Heart left ventricle (tissue), 16 donors: ENCODE data around the gene ARHGAP15. TPM values are rescaled to one million over a fixed set of nuclear protein-coding genes. Genes with fewer than 3 reads are reported as not detected.

ENCODE experiments used
- ATAC-seq, 4 donors: fragments of 200-7000 bp; cut with Tn5 transposase; one replicate each; pipeline ENCODE4 v1.9.1; 2020 to 2022; ENCODE audit warnings: moderate library complexity in 4 of 4, mild to moderate bottlenecking in 3 of 4, moderate number of reproducible peaks in 1 of 4
- DNase-seq, 5 donors: peaks; one replicate each; pipeline ENCODE4 v3.0.0-alpha.2; 2020
- H3K27ac ChIP-seq, 12 donors: fragments of 200-600 bp; sonication (generic) in 4 of 12; one replicate each; pipeline versions ENCODE4 v1.5.0 to v1.8.0; 2016 to 2022; ENCODE audit warnings: mild to moderate bottlenecking in 2 of 12
- H3K27me3 ChIP-seq, 9 donors: fragments of 200-600 bp; sonication (generic) in 2 of 9; one replicate each; pipeline versions ENCODE4 v1.5.1 to v1.8.0; 2016 to 2022; ENCODE audit warnings: mild to moderate bottlenecking in 3 of 9
- H3K36me3 ChIP-seq, 9 donors: fragments of 200-600 bp; sonication (generic) in 2 of 9; one replicate each; pipeline versions ENCODE4 v1.5.0 to v1.8.0; 2018 to 2022; ENCODE audit warnings: mild to moderate bottlenecking in 2 of 9
- H3K4me1 ChIP-seq, 12 donors: fragments of 200-600 bp; sonication (generic) in 4 of 12; one replicate each; pipeline versions ENCODE4 v1.5.0 to v1.8.0; 2016 to 2022; ENCODE audit warnings: mild to moderate bottlenecking in 3 of 12
- H3K4me3 ChIP-seq, 12 donors: fragments of 200-600 bp; sonication (generic) in 4 of 12; one replicate each; pipeline versions ENCODE4 v1.5.0 to v1.8.0; 2017 to 2022; ENCODE audit warnings: mild to moderate bottlenecking in 9 of 12, moderate library complexity in 4 of 12
- H3K9me3 ChIP-seq, 12 donors: fragments of 200-600 bp; sonication (generic) in 4 of 12; one replicate each; pipeline versions ENCODE4 v1.5.0 to v1.8.0; 2016 to 2022; ENCODE audit warnings: mild to moderate bottlenecking in 1 of 12
- POLR2A ChIP-seq, 2 donors: fragments of 450-650 bp; IDR thresholded peaks; one replicate each; pipeline ENCODE4 v1.6.1; 2017; ENCODE audit warnings: antibody characterized with exemption in 2 of 2, mild to moderate bottlenecking in 2 of 2, moderate library complexity in 2 of 2
- WGBS, 4 donors: extraction: QIAGEN DNeasy Blood & Tissue Kit in 2 of 4; methylation state at CpG; one replicate each; pipeline versions ENCODE4 v1.1.5 to v1.1.7; 2013 to 2018; 5-methylcytosine and 5-hydroxymethylcytosine counted together
- intact Hi-C, 10 donors: fragments of 100-400 bp; cut with DNase I; formaldehyde crosslinking; loops; one replicate each; pipeline versions ENCODE4 v1.11.1 to v1.14.2; 2022
- polyA plus RNA-seq, 2 donors: library from polyadenylated mRNA; stranded (reverse); fragments of 200-250 nt; gene quantifications; one replicate each; pipeline ENCODE4 v1.2.3, GENCODE V29; 2013
- total RNA-seq, 9 donors: library from RNA; depleted of rRNA in 2 of 9; stranded (reverse); fragments of >200 nt in 2 of 9; fragmentation: NEBNext Ultra II Directional in 3 of 9; extraction: Animal tissue kit (Norgen Biotek cat#: 25700) in 3 of 9; gene quantifications; one replicate each; pipeline versions ENCODE4 v1.1.0 to v1.2.4, GENCODE V29; 2016 to 2023
- TF ChIP-seq, protein P1 (sequence below), 12 donors: fragments of 200-600 bp; sonication (generic) in 4 of 12; IDR thresholded peaks; one replicate each; pipeline versions ENCODE4 v1.5.0 to v1.8.0; 2018 to 2022; ENCODE audit warnings: antibody characterized with exemption in 12 of 12, mild to moderate bottlenecking in 5 of 12
- donor health status: ischemic (EF 13 %, LVEDD 7.1; RV severe dilation, severe dysfunction).
- donor health status: healthy with polysubstance abuse.
- donor health status: DM: no; HTN: yes; CAD: no.
- donor health status: DM: no; HTN: no; CAD: no.
- donor health status: ischemic (EF 25% LVEDD 6.9; RV normal size, moderate dysfunction).
- donor health status: ischemic (EF 25% LVEDD 5.7; RV mildly dilated, moderate dysfunction).
- donor health status: healthy.
- donor health status: DM: yes; HTN: yes; CAD: no.
- donor health status: ischemic (EF 35%, LVEDD 5.7; RV mildly dilated, moderate dysfunction).
- donor health status: nonischemic (EF 11% LVEDD 7.7; RV severe dilation, severe dysfunction).
- donor health status: DM: yes; HTN: yes; CAD: no.
- donor health status: PGD.
- donor health status: ischemic (EF 29% LVEDD 5.4; RV normal size, mild dysfunction).
- donor health status: nonischemic (EF 23%, LVEDD 6.1; RV moderate dilation, normal function).

Gene ARHGAP15
- total and polyA plus RNA-seq, 11 donors: 1.3 to 8.7 (median 3.3) TPM

DNA sequence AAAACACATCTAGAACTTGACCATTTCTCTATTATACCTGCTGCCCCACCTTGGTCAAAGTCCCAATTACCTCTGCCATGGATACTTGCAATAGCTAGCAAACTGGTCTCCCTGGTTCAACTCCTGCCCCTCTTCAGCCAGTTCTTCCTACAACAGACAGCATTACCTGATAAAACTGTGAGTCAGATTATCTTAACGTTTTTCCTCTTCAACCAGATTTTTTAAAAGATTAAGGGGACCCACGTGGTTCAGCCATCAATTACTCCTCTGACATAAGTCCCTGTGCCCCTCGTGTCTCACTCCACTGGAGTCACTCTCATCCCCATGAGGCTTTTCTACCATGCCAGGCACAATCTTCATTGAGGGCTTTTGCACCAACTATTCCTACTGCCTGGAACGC lies 5.3 kb upstream of the ARHGAP15 start:
- peaks cover 0 to 44% (median 0%) of the 10 kb centered on the region in 12 donors for H3K4me1 ChIP-seq
- TF ChIP-seq POLR2A (IDR thresholded peaks at IDR 0.05): no peak
- TF ChIP-seq, protein P1, sequence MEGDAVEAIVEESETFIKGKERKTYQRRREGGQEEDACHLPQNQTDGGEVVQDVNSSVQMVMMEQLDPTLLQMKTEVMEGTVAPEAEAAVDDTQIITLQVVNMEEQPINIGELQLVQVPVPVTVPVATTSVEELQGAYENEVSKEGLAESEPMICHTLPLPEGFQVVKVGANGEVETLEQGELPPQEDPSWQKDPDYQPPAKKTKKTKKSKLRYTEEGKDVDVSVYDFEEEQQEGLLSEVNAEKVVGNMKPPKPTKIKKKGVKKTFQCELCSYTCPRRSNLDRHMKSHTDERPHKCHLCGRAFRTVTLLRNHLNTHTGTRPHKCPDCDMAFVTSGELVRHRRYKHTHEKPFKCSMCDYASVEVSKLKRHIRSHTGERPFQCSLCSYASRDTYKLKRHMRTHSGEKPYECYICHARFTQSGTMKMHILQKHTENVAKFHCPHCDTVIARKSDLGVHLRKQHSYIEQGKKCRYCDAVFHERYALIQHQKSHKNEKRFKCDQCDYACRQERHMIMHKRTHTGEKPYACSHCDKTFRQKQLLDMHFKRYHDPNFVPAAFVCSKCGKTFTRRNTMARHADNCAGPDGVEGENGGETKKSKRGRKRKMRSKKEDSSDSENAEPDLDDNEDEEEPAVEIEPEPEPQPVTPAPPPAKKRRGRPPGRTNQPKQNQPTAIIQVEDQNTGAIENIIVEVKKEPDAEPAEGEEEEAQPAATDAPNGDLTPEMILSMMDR (IDR thresholded peaks at IDR 0.05): no peak
- no peak overlapping the region for H3K4me3 ChIP-seq
- intact Hi-C loops: no loop called here
- H3K27me3 ChIP-seq: no peaks in the 10 kb centered on the region
- H3K27ac ChIP-seq: no peak overlapping the region
- no peak for ATAC-seq
- no peaks in the 10 kb centered on the region for H3K9me3 ChIP-seq
- DNase-seq: no peak
- H3K36me3 ChIP-seq: no peaks in the 10 kb centered on the region
- 41 to 51% (median 45%) methylated on average over 4 of the region's 4 CpGs for WGBS, 4 donors

DNA sequence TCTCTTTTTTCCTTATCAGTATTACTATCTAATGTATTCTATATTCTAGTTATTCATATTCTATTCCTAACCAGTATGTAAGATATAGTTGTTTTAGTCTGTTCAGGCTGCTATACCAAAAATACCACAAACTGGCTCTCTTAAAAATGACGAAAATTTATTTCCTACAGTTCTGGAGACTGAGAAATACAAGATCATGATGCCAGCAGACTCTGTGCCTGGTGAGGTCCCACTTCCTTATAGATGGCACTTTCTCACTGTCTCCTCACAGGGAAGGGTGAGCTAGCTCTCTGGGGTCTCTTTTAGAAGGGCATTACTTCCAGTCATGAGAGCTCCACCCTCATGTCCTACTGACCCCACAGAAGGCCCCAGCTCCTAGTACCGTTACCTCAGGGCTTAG lies 4.8 kb upstream of the ARHGAP15 start:
- H3K4me1 ChIP-seq: peaks cover 0 to 44% (median 0%) of the 10 kb centered on the region in 12 donors
- intact Hi-C loops: no loop called here
- no peak overlapping the region for H3K27ac ChIP-seq
- DNase-seq: no peak
- WGBS, 4 donors: 62 to 80% (median 70%) methylated on average over 2 of the region's 2 CpGs
- no peak for ATAC-seq
- no peaks in the 10 kb centered on the region for H3K9me3 ChIP-seq
- no peaks in the 10 kb centered on the region for H3K27me3 ChIP-seq
- no peaks in the 10 kb centered on the region for H3K36me3 ChIP-seq
- no peak overlapping the region for H3K4me3 ChIP-seq
- TF ChIP-seq, protein P1 (IDR thresholded peaks at IDR 0.05): no peak
- TF ChIP-seq POLR2A (IDR thresholded peaks at IDR 0.05): no peak

DNA sequence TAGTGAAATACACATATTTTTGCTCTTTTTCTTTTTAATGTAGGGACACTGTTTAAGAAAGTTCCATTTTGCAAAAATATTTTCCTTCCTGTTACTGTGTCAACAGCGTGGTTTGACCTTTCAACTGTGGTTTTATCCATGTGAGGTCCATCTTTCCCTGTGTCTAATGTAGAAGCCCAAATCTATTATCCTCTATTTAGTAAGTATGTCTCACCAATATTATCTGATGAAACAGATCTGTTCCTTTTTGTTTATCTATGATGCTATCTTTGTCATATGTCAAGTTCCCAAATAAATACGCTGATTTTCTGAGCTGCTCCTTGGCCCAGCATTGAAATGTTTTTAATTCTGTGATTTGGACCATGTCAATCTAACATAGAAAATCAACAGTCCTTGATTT lies 3.5 kb upstream of the ARHGAP15 start:
- ATAC-seq: no peak
- WGBS, 4 donors: 72 to 83% (median 79%) methylated on average over 2 of the region's 2 CpGs
- TF ChIP-seq POLR2A (IDR thresholded peaks at IDR 0.05): no peak
- TF ChIP-seq, protein P1 (IDR thresholded peaks at IDR 0.05): no peak
- Histone ChIP-seq H3K36me3 (no peaks in the 10 kb centered on the region), H3K27ac (no peak overlapping the region), H3K4me1 (peaks cover 0 to 44% (median 0%) of the 10 kb centered on the region in 12 donors), H3K27me3 (no peaks in the 10 kb centered on the region), H3K9me3 (no peaks in the 10 kb centered on the region), H3K4me3 (no peak overlapping the region)
- intact Hi-C loops: no loop called here
- DNase-seq: no peak

DNA sequence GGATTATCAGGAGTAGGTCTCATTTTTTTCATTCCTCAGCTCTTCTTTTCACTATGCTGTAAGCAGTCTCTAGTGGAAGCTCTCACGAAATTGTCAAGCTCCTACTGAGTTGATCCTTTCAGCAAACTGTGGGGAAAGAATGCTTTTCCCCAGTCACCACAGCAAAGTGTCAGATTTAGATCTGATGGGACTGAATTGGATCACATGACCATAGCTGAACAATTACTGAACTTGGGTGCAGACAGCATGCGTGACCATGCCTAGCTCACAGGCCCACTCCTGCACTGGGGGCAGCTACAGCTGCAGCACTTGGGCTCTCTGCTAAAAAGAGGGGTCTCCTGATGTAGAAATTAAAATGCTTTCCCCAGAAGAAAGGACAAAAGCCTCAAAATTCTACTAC lies 3.1 kb downstream of the ARHGAP15 start:
- WGBS, 4 donors: 56 to 60% (median 60%) methylated on average over 2 of the region's 2 CpGs
- intact Hi-C loops: no loop called here
- TF ChIP-seq POLR2A (IDR thresholded peaks at IDR 0.05): no peak
- TF ChIP-seq, protein P1 (IDR thresholded peaks at IDR 0.05): no peak
- Histone ChIP-seq H3K4me3 (peak overlapping the region in 1 of 12 donors; percentile 55), H3K36me3 (no peaks in the 10 kb centered on the region), H3K4me1 (peaks cover 0 to 26% (median 0%) of the 10 kb centered on the region in 12 donors), H3K9me3 (no peaks in the 10 kb centered on the region), H3K27me3 (peaks cover 0 to 4% (median 0%) of the 10 kb centered on the region in 9 donors), H3K27ac (peak overlapping the region in 1 of 12 donors; percentile 15)
- ATAC-seq (no peak), DNase-seq (no peak)
